Endothelial cell of umbilical vein (primary cell): ENCODE results near the gene SMPDL3B. TPM values are rescaled to one million over a fixed set of nuclear protein-coding genes. Genes with fewer than 3 reads are reported as not detected.

Experiments used
- Bru-seq: library from RNA; stranded (reverse); fragments of 400-500 nt; gene quantifications from one replicate; lab custom pipeline; 2021; lab: Mats Ljungman, UMichigan
- BruChase-seq, 2 experiments: library from RNA; stranded (reverse); fragments of 400-500 nt; gene quantifications; one replicate each; lab custom pipeline; 2021; lab: Mats Ljungman, UMichigan
- BruUV-seq: library from RNA; stranded (reverse); fragments of 400-500 nt; replicated peaks from 2 replicates; lab custom pipeline; 2021; lab: Mats Ljungman, UMichigan
- CTCF ChIA-PET: fragments of 300-600, 350-600 bp; sonication (Branson Sonifier 250); formaldehyde crosslinking; loops from one replicate; lab custom pipeline; 2021; ENCODE audit warnings: antibody characterized with exemption, inconsistent platforms; lab: Charles Lee
- POLR2A ChIA-PET: fragments of 300-600, 350-600 bp; sonication (Branson Sonifier 250); formaldehyde crosslinking; loops from one replicate; lab custom pipeline; 2021; ENCODE audit warnings: antibody characterized with exemption, inconsistent platforms; lab: Charles Lee
- DNase-seq: peaks from one replicate; pipeline ENCODE4 v3.0.0-alpha.2; 2011; ENCODE audit warnings: low read depth, low spot score
- FAIRE-seq: peaks from 2 replicates; lab custom pipeline; 2011; peaks lifted over from hg19 to GRCh38; lab: Jason Lieb, UNC
- H2AFZ ChIP-seq: 2 replicates; pipeline ENCODE4 v1.6.0; 2012; ENCODE audit warnings: low read depth, low read length, control low read depth, inconsistent platforms
- H3K27ac ChIP-seq: 2 replicates; pipeline ENCODE4 v1.5.1; 2011; ENCODE audit warnings: low read depth, mild to moderate bottlenecking, control low read depth, low read length, moderate library complexity; ENCODE audit not compliant: insufficient read depth
- H3K27me3 ChIP-seq, 2 experiments: 2 replicates each; pipeline versions ENCODE4 v1.6.0 to v1.6.1; 2011; ENCODE audit warnings: low read length in 2 of 2, mixed read lengths in 1 of 2; ENCODE audit not compliant: control insufficient read depth in 2 of 2, insufficient read depth in 2 of 2
- H3K36me3 ChIP-seq, 2 experiments: 2 replicates in 1 of 2; 3 replicates in 1 of 2; pipeline ENCODE4 v1.5.1; 2011; ENCODE audit warnings: low read length in 2 of 2, mild to moderate bottlenecking in 1 of 2, moderate library complexity in 1 of 2; ENCODE audit not compliant: control insufficient read depth in 2 of 2, insufficient read depth in 2 of 2; ENCODE audit errors: extremely low read depth in 1 of 2
- H3K4me1 ChIP-seq: 3 replicates; pipeline ENCODE4 v1.5.1; 2011; ENCODE audit warnings: mild to moderate bottlenecking, low read length; ENCODE audit not compliant: control insufficient read depth, insufficient read depth; ENCODE audit errors: extremely low read depth
- H3K4me2 ChIP-seq: 2 replicates; pipeline ENCODE4 v1.6.1; 2011; ENCODE audit warnings: low read length, control low read depth, mixed read lengths; ENCODE audit not compliant: insufficient read depth
- H3K4me3 ChIP-seq, 3 experiments: fragments of 200-600 bp in 1 of 3; sonication (generic), shearing (Covaris generic) in 1 of 3; replicated peaks in 1 of 3; 2 replicates each; pipeline ENCODE4 v1.5.1; 2011 to 2016; ENCODE audit warnings: control low read depth in 3 of 3, low read length in 3 of 3, mild to moderate bottlenecking in 2 of 3, inconsistent platforms in 1 of 3, low read depth in 1 of 3, moderate library complexity in 1 of 3; ENCODE audit not compliant: insufficient read depth in 1 of 3
- H3K79me2 ChIP-seq: 2 replicates; pipeline ENCODE4 v1.6.0; 2012; ENCODE audit warnings: low read length, inconsistent platforms; ENCODE audit not compliant: control insufficient read depth, insufficient read depth
- H3K9ac ChIP-seq: replicated peaks from 2 replicates; pipeline ENCODE3; 2011; ENCODE audit warnings: low read length, control low read depth; ENCODE audit not compliant: insufficient read depth; ENCODE audit errors: extremely low read depth
- H3K9me1 ChIP-seq: replicated peaks from 3 replicates; pipeline ENCODE4 v1.6.0; 2011; ENCODE audit warnings: mild to moderate bottlenecking, low read length; ENCODE audit not compliant: control insufficient read depth, insufficient read depth; ENCODE audit errors: extremely low read depth
- H3K9me3 ChIP-seq: replicated peaks from 2 replicates; pipeline ENCODE4 v1.5.1; 2012; ENCODE audit warnings: low read length, inconsistent platforms; ENCODE audit not compliant: control insufficient read depth, insufficient read depth
- H4K20me1 ChIP-seq: replicated peaks from 2 replicates; pipeline ENCODE3; 2011; ENCODE audit warnings: mild to moderate bottlenecking, low read length; ENCODE audit not compliant: control insufficient read depth, insufficient read depth; ENCODE audit errors: extremely low read depth
- FOS ChIP-seq: IDR thresholded peaks from 2 replicates; pipeline ENCODE4 v1.6.1; 2011; ENCODE audit warnings: mild to moderate bottlenecking, low read length, moderate library complexity, borderline replicate concordance; ENCODE audit not compliant: insufficient read depth
- MYC ChIP-seq: IDR thresholded peaks from one replicate; pipeline ENCODE4 v1.6.1; 2011; ENCODE audit warnings: mild to moderate bottlenecking, low read depth, low read length
- POLR2AphosphoS5 ChIP-seq: IDR thresholded peaks from 2 replicates; pipeline ENCODE4 v1.6.1; 2012; ENCODE audit warnings: low read depth, mild to moderate bottlenecking, control low read depth, low read length, moderate library complexity; ENCODE audit not compliant: insufficient read depth
- dilution Hi-C: fragments of 300-500 bp; cut with MboI; formaldehyde crosslinking; loops from one replicate; pipeline ENCODE4 v1.15.0; 2019; ENCODE audit warnings: low sequenced_read_pairs; ENCODE audit not compliant: extremely low pct_ligation_motif_present
- intact Hi-C: fragments of 100-400 bp; cut with micrococcal nuclease; formaldehyde crosslinking; loops from one replicate; pipeline ENCODE4 v1.10.0; 2022
- long read RNA-seq: library from polyadenylated mRNA; stranded (forward); transcript quantifications from one replicate; pipeline ENCODE4 v2.0.0, GENCODE V29; 2021
- polyA minus RNA-seq, 3 experiments: library from RNA; depleted of rRNA, polyadenylated mRNA; stranded (reverse); fragments of >200 nt; gene quantifications; 1 replicate in 1 of 3; 2 replicates in 2 of 3; pipeline ENCODE4 v1.2.3, GENCODE V29; 2011
- polyA plus RNA-seq, 4 experiments: library from polyadenylated mRNA; depleted of rRNA in 3 of 4; stranded (reverse) in 3 of 4; unstranded in 1 of 4; fragments of >200 nt; gene quantifications; 2 replicates each; pipeline versions ENCODE4 v1.2.1 to v1.2.3, GENCODE V29; 2011 to 2012; ENCODE audit warnings: missing spikeins in 1 of 4
- total RNA-seq: library from RNA; stranded (reverse); gene quantifications from 2 replicates; pipeline ENCODE4 v1.2.3, GENCODE V29; 2021

The SMPDL3B gene, protein sequence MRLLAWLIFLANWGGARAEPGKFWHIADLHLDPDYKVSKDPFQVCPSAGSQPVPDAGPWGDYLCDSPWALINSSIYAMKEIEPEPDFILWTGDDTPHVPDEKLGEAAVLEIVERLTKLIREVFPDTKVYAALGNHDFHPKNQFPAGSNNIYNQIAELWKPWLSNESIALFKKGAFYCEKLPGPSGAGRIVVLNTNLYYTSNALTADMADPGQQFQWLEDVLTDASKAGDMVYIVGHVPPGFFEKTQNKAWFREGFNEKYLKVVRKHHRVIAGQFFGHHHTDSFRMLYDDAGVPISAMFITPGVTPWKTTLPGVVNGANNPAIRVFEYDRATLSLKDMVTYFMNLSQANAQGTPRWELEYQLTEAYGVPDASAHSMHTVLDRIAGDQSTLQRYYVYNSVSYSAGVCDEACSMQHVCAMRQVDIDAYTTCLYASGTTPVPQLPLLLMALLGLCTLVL
- total RNA-seq, result 0.23 TPM in 1 of 2 replicates, not detected in the other
- polyA plus RNA-seq, result 1.2 and 1.3 TPM in 2 replicates
- 0.74 and 0.90 TPM in 2 replicates for polyA plus RNA-seq (2011; cell fraction: cytosol; rRNA removed)
- polyA plus RNA-seq (2011; cell fraction: nucleus; rRNA removed), result 0.40 and 0.60 TPM in 2 replicates
- polyA plus RNA-seq (2012), result 0.50 and 1.6 TPM in 2 replicates
- polyA minus RNA-seq, result 0.81 and 1.0 TPM in 2 replicates
- 4.2 TPM for polyA minus RNA-seq (2011; cell fraction: cytosol; rRNA and poly(A)+ RNA removed)
- not detected in 2 replicates for polyA minus RNA-seq (2011; cell fraction: nucleus; rRNA and poly(A)+ RNA removed)
- percentile 14 among the genes with signal in this experiment for Bru-seq, nascent RNA
- BruChase-seq, experiment 1, labeled RNA remaining after a 6-hour chase, result percentile 9 among the genes with signal in this experiment
- BruChase-seq, experiment 2, labeled RNA remaining after a 2-hour chase, result percentile 12 among the genes with signal in this experiment
- long read RNA-seq, partial matches to known transcripts, result 0 of 3 reads
- long read RNA-seq, other reads (novel, unspliced or antisense), result 1 of 3 reads

GRCh38 chr1:27934818-27935549 lies at the start of gene SMPDL3B:
Gene SMPDL3B (plus strand): TSS chr1:27935000. CDS start chr1:27935184, 184 bp downstream.
- no peaks in the 10 kb centered on the region for H3K36me3 ChIP-seq
- FAIRE-seq, result peak; percentile 60
- H3K27ac ChIP-seq, result no peak within 1 kb of the TSS
- BruUV-seq, result no TSS peak
- H4K20me1 ChIP-seq, result no peaks in the 10 kb centered on the region
- no peak within 1 kb of the TSS for H3K9ac ChIP-seq
- H3K4me3 ChIP-seq, result no peak within 1 kb of the TSS
- DNase-seq, result peak; percentile 41
- H2AFZ ChIP-seq, result peak within 1 kb of the TSS; percentile 87
- H3K4me1 ChIP-seq, result no peaks in the 10 kb centered on the region
- ChIA-PET POLR2A (no interaction called here), CTCF (interaction anchor here (0.6 to 1.8 kb wide), 5 partner anchors 16 to 77 kb away, joined by 3 to 5 read pairs (median 4); no protein-coding TSS in a partner anchor)
- no peaks in the 10 kb centered on the region for H3K9me3 ChIP-seq
- TF ChIP-seq POLR2AphosphoS5 (no peak), MYC (no peak), FOS (no peak)
- intact Hi-C loops (no loop called here), dilution Hi-C loops (no loop called here)
- H3K27me3 ChIP-seq, result peaks cover 0 to 5% of the 10 kb centered on the region in 2 experiments
- H3K79me2 ChIP-seq, result no peaks in the 10 kb centered on the region
- no peak within 1 kb of the TSS for H3K4me2 ChIP-seq
- no peaks in the 10 kb centered on the region for H3K9me1 ChIP-seq
